Osteocyte (in vitro differentiated cells): ENCODE data around the gene PDZK1. TPM values are rescaled to one million over a fixed set of nuclear protein-coding genes. Genes with fewer than 3 reads are reported as not detected.
"Not testable (repeated sequence)": the region's sequence is repeated elsewhere in the genome, so short reads cannot be mapped to it uniquely, and the experiment has no call there.

ENCODE experiments used
- DNase-seq: peaks from one replicate; pipeline ENCODE4 v3.0.0; 2021; ENCODE audit warnings: mixed read lengths; ENCODE audit not compliant: unreplicated experiment; ENCODE audit errors: extremely low spot score
- H3K27ac Mint-ChIP-seq: one replicate; pipeline ENCODE4 v1.8.0; 2021; ENCODE audit warnings: mild to moderate bottlenecking, mixed read lengths; ENCODE audit not compliant: unreplicated experiment
- H3K27me3 Mint-ChIP-seq: one replicate; pipeline ENCODE4 v1.8.0; 2021; ENCODE audit warnings: mixed read lengths; ENCODE audit not compliant: unreplicated experiment
- H3K36me3 Mint-ChIP-seq: one replicate; pipeline ENCODE4 v1.8.0; 2021; ENCODE audit warnings: mixed read lengths; ENCODE audit not compliant: unreplicated experiment
- H3K4me1 Mint-ChIP-seq: one replicate; pipeline ENCODE4 v1.8.0; 2021; ENCODE audit warnings: mixed read lengths; ENCODE audit not compliant: unreplicated experiment
- H3K4me3 Mint-ChIP-seq: one replicate; pipeline ENCODE4 v1.8.0; 2021; ENCODE audit warnings: mild to moderate bottlenecking, moderate library complexity, mixed read lengths; ENCODE audit not compliant: unreplicated experiment
- H3K9me3 Mint-ChIP-seq: one replicate; pipeline ENCODE4 v1.8.0; 2021; ENCODE audit warnings: mixed read lengths; ENCODE audit not compliant: unreplicated experiment
- CTCF ChIP-seq: fragments of 200-600 bp; sonication (generic); IDR thresholded peaks from 2 replicates; pipeline ENCODE4 v1.5.0; 2021; ENCODE audit warnings: antibody characterized with exemption, mild to moderate bottlenecking, moderate library complexity
- total RNA-seq: library from RNA; stranded (reverse); gene quantifications from 2 replicates; pipeline ENCODE4 v1.2.1, GENCODE V29; 2021

Gene PDZK1
- total RNA-seq, 1 donor from 2014 or later: 0.40 TPM

GRCh38 chr1:145736191-145736590 is 29.0 kb upstream of the PDZK1 start:
- peaks cover 9% of the 10 kb centered on the region for H3K36me3 Mint-ChIP-seq
- DNase-seq: no peak
- H3K4me3 Mint-ChIP-seq: no peak overlapping the region
- H3K9me3 Mint-ChIP-seq: no peaks in the 10 kb centered on the region
- no peaks in the 10 kb centered on the region for H3K4me1 Mint-ChIP-seq
- H3K27ac Mint-ChIP-seq: no peak overlapping the region
- TF ChIP-seq CTCF: no peak
- H3K27me3 Mint-ChIP-seq: no peaks in the 10 kb centered on the region

- no peak for DNase-seq
- Mint-ChIP-seq H3K4me1 (peaks cover 2% of the 10 kb centered on the region), H3K36me3 (peaks cover 5% of the 10 kb centered on the region), H3K27ac (no peak overlapping the region), H3K4me3 (no peak overlapping the region), H3K27me3 (no peaks in the 10 kb centered on the region), H3K9me3 (no peaks in the 10 kb centered on the region)
- TF ChIP-seq CTCF: no peak
Measured at GRCh38 chr1:145730900-145731299, 23.7 kb upstream of the PDZK1 start.

- H3K27me3 Mint-ChIP-seq: no peaks in the 10 kb centered on the region
- no peak overlapping the region for H3K4me3 Mint-ChIP-seq
- TF ChIP-seq CTCF: no peak
- DNase-seq: no peak
- no peak overlapping the region for H3K27ac Mint-ChIP-seq
- H3K4me1 Mint-ChIP-seq: peaks cover 2% of the 10 kb centered on the region
- no peaks in the 10 kb centered on the region for H3K9me3 Mint-ChIP-seq
- peaks cover 5% of the 10 kb centered on the region for H3K36me3 Mint-ChIP-seq
Measured at GRCh38 chr1:145730467-145730866, 23.3 kb upstream of the PDZK1 start.

GRCh38 chr1:145729666-145730436 is 22.7 kb upstream of the PDZK1 start:
- no peaks in the 10 kb centered on the region for H3K27me3 Mint-ChIP-seq
- TF ChIP-seq CTCF: no peak
- peaks cover 5% of the 10 kb centered on the region for H3K36me3 Mint-ChIP-seq
- no peak overlapping the region for H3K27ac Mint-ChIP-seq
- H3K9me3 Mint-ChIP-seq: no peaks in the 10 kb centered on the region
- peaks cover 2% of the 10 kb centered on the region for H3K4me1 Mint-ChIP-seq
- DNase-seq: no peak
- H3K4me3 Mint-ChIP-seq: no peak overlapping the region

- Mint-ChIP-seq H3K27me3 (no peaks in the 10 kb centered on the region), H3K36me3 (peaks cover 5% of the 10 kb centered on the region), H3K4me3 (no peak overlapping the region), H3K27ac (no peak overlapping the region), H3K4me1 (peaks cover 2% of the 10 kb centered on the region), H3K9me3 (no peaks in the 10 kb centered on the region)
- no peak for TF ChIP-seq CTCF
- DNase-seq: no peak
Measured at GRCh38 chr1:145729196-145729595, 22.0 kb upstream of the PDZK1 start.

- H3K9me3 Mint-ChIP-seq, DNase-seq, H3K4me1 Mint-ChIP-seq, H3K27me3 Mint-ChIP-seq, H3K36me3 Mint-ChIP-seq, H3K4me3 Mint-ChIP-seq, H3K27ac Mint-ChIP-seq: not testable (repeated sequence)
Measured at GRCh38 chr1:145726193-145726592, 19.0 kb upstream of the PDZK1 start.
